CD4-positive, alpha-beta T cell treated with Interferon alpha-2 for 1 hour (primary cell): ENCODE data around the gene SLC31A1.

Source experiments
- DNase-seq, 2 donors: peaks; one replicate each; pipeline ENCODE4 v3.0.0-alpha.2; 2020 to 2022

Gene SLC31A1

DNA sequence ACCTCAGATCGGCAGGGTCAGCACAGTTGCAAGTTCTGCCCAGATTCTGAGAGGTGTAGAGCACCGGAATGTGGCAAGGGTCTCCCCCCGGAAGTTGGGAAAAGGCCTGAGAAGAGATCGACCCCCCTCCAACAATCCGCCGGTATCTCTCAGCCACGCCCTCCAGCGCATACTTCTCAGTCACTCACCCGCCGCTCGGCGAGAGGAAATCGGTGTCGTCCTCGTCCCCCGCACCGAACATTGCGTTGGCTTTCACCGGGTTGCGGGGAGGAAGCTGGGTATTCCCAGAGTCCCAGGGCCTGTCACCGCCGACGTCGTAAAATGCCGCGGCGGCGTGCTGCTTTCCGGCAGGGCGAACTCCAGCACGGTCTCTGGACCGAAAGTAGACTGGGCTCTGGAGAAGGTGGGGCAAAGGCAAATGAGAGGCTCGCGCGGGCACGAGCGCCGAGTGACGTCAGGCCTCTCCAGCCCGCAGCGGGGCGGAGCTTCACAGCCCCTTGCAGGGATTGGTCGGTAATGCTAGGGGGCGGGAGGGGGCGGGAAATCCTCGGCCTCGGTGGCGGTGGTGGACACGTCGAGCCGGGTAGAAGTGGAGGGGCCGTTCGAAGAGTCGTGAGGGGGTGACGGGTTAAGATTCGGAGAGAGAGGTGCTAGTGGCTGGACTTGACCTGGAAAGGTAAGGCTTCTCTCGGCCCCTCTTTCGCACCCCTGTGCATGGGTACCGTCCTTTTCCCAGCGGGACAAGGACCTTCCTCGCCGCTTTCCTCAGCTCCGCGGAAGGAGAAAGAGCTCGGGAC is at the start of gene SLC31A1, which contains the start of gene FKBP15:
TSS of gene SLC31A1 (plus strand) at position 542 of the 797 bp plus-strand sequence. CDS start 34,605 bp downstream, outside the sequence.
TSS of gene FKBP15 (minus strand) at position 275 of the 797 bp plus-strand sequence. CDS start at position 241, 34 bp downstream.
- peak; percentile 97 to 98 for DNase-seq

DNA sequence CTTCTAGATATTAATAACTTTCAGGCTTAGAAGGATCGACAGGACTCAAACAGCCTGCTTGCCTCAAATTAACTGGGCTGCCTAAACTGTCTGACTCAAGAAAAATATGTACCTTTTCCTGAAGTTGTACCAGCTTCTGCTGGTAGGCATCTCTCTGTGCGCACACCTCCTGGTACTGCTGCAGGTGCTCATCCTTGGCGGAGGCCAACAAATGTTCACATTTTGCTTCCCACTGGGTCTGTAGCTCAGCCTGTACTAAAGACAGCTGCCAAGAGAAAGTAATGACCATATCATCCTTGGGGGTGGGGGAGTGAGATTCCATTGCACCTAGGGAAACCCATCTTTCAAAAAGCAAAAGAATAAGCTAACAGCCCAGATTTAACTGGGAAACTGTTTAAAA is 48.0 kb upstream of the SLC31A1 start:
- no peak for DNase-seq

DNA sequence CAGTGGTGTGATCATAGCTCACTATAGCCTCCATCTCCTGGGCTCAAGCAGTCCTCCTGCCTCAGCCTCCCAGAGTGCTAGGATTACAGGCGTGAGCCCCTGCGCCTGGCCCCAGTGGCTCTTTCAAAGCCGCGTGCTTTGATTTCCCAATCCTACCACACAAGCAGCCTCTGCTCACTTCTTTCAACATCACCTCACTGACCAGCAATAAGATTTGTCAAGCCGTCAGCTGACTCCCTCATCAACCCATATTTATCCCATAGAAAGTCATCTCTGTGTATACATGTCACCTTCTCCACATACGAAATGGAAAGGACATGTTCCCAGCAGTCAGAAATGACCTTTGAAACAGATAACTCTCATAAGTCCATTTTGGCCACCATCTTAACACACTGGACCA is 44.5 kb upstream of the SLC31A1 start:
- no peak for DNase-seq

DNA sequence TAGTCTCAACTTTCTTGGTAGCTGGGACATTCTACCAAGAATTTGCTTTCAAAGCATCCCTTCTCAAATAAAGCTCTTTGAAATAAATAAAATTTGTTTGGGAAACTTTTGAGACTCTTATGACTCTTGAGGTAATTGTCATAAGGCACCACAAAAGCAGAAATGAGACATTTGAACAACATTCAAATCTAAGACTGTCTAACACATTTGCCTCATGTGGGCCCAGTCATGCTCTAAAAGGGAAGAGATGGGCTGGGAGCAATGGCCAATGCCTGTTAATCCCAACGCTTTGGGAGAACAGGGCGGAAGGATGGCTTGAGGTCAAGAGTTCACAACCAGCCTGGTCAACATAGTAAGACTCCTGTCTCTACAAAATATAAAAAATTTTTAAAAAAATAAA is 44.1 kb upstream of the SLC31A1 start:
- DNase-seq = no peak

DNA sequence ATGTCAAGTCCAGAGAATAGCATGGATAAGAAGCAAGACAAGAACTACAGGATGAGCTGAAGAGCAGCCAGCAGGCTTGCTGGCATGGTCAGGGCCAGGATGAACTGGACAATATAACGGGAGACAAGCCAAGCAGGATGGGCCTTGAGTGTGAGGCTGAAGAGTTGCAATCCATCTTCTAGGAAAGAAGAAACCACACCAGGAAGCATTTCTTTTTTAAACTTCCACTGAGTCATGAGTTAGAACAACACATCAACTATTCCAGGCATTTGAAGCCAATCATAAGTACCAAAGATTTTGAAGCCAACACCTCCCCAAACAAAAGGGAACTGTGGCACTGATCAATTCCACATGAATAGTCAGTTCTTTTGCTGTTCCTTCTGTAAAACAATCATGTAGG is 43.3 kb upstream of the SLC31A1 start:
- DNase-seq = no peak

DNA sequence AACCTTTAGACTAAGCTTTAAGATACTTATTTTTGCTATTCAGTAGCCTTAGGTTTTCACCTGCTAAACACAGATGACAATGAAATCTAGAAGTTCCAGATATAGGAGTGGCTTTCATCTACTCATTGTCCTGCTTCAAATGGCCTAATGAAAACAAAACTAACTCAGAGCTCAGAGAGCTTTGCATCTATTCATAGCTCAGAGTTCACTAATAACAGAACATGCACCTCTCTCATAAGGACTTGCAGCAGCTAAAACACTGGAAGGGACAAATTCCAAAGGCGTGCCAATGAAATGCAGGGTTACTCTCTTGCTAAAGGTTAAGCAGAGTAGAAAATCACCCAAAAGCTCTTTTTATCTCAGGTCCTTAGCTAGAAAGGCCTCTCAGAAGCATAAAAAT is 41.5 kb upstream of the SLC31A1 start:
- no peak for DNase-seq

DNA sequence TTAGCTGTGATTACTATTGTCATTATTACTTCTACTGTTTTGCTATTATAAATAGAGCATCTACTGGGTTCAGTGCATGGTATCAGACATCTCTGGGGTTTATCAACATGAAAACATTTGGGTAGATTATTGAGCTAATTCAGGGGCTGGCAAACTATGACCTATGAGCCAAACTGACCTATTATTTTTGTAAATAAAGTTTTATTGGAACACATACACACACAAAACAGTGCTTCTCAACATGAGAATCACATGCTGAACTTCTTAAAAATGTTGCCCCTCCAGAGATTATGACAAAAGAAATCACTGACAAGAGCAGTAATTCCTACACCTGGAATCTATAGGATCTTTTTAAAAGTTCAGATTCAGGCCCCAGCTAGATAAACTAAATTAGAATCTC is 40.2 kb upstream of the SLC31A1 start:
- DNase-seq = no peak

DNA sequence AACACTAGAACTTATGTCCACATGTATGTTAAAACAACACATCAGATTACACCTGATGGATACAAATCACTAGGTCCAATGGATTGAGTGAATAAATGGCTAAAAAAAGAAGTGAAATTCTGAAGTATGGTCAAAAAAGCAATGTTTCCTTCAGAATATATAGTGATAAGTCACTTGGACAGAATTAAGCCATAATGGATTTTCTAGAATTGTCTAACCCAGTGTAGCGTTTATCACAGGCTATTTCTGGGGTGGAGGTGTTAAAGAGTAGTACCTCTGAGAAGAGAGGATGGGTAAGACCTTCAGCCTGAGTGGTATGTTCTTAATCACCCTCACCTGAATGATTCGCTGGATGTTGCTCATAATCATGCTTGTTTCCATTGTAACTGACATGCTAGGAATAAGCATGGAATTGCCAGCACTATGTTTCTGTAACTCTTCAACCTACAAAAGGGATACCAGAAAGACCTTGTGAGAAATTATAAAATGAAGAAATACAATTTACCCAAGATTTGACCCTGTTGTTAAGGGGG is 37.3 kb upstream of the SLC31A1 start:
- DNase-seq = no peak

DNA sequence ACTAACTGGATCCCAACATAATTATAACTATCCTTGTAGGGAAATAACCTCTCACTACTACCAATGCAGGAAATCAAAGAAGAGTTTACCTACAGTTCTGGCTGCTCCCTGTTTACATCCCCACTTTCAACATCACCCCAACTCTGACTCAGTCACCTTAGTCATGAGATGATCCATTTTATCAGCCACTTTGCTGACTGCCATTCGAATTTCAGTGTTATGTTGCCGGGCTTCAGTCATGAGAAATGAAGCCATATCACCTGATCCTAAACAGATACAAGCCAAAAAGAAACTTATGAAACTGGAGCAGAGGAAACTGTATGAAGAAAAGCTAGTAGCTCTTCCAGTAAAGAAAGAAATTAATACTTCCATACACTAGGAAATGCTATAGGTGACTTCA is 36.8 kb upstream of the SLC31A1 start:
- no peak for DNase-seq

DNA sequence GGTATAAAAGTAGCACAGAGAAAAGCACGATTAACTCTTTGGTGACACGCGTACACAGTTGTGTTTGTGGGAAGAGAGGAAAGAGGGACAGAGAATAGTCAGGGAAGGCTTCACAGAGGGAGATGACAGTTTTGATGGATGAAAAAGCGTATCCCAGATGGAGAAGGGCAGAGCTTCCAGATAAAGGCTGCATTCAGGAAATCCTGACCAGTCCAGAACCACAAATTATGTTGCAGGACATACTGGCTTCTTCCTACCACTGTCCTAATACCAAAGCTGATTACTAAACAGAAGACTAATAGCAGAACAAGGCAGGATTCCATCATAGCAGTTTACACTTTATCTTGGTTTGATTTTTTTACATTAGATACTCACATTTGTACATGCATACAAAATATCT is 36.1 kb upstream of the SLC31A1 start:
- no peak for DNase-seq

DNA sequence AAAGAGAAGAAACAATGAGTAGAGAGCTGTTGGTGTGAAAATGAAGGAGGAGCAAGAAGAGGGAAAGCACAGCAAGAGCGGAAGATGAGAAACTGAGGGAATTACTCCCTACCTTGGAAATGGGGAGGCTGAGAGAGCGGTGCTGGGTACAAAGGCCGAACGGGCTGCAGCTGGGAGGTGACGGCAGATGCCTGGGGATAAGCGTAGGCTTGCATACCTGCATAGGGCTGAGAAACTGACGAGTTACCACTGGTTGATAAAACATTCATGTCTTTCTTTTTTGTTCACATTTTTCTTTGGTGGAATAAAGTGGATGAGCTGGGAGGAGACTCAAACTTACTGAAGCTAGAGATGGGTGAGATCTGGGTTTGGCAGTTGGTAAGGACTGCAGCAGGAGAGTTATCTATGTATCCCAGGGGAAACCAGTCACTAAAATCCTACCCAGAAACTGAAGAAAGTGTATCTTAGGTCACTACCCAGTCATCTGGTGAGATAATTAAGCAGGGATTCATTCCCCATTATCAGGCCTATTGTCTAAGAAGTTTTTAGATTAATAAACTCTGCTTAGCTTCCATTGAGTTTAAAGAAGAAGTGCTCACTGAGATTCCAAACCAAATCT is 35.1 kb upstream of the SLC31A1 start:
- DNase-seq = no peak

DNA sequence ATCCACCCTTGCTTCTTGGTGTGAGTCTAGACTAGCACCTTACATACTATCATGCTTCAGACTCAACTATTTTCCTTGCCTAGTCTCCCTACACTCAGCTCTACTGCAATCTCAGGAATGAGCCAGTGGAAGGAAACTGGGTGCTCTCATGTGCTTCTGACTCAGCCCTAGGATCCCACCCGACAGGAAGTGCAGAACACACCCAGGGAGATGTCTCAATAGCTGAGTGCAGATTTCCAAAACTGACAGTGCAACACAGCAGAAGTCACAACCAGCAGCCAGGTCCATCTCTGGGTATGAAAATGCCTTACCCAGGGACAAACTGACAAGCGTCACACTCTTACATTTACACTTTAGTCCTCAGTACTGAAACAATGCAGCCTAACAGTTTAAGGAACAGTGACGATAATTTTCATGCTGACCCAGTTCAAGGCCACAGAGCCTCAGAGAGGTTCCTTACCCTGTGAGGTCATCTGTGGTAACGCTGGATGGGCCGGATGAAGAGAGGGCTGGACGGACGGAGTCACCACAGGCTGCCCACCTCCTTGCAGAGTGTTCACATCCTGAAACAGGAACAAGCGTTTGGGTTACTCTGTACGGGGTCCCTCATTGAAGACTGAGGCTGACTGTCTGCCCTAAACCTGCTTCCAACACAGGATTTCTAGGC is 33.3 kb upstream of the SLC31A1 start:
- peak; percentile 6 to 60 for DNase-seq

DNA sequence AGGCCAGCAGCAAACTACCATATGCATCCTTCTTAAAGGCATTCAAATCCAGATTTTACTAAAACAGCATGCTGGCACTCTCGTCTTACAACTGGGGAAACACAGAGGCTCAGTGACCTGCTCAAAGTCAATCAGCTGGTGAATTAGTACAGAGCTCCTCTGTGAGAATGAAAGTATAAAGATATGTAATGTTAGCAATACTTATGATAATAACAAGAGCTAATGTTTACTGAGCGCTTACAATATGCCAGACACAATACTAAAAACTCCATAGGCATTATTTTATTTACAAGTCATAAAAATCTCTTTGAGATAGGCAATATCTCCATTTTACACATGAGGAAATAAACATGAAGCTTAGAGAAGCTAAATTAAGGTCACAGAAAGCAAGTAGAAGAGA is 28.9 kb upstream of the SLC31A1 start:
- no peak for DNase-seq

DNA sequence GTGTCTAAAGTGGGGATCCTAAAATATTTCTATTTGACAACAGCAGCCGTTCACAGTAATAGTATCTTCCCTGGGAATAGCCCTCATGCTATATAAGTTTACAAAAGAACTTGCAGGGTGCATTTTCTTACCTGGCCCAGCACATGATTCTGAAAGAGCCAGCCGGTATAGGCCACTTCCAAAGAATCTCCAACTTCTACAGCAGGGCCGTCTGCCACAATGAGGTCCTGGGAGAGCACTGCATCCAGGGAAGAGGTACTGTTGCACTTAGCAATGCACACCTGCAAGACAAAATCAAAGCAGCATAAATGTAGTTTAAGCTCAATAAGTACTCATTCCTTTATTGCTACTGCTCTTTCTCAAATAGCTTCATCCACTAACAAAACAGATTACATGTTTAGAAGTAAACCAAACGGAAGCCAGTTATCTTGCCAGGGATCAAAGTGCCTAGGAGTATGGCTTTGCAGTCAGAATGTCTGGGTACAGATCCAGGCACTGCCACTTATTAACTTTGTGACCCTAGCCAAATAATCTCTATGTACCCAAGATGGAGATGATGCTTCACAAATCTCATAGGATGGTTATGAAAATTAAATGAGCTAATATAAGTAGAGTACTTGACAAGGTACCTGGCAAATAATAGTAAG is 21.5 kb upstream of the SLC31A1 start:
- no peak for DNase-seq

DNA sequence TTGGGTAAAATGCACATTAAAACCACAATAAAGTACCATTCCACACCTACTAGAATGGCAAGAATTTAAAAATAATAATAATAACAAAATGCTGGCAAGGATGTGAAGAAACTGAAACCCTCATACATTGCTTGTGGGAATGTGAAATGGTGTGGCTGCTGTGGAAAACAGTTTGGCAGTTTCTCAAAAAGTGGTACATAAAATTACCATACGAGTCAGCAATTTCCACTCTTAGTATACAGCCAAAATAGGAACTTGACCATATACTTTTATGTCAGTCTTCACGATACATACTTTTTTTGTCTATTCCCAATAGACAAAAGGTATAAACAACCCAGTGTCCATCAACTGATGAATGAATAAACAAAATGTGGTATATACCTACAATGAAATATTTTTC is 15.9 kb upstream of the SLC31A1 start:
- no peak for DNase-seq

DNA sequence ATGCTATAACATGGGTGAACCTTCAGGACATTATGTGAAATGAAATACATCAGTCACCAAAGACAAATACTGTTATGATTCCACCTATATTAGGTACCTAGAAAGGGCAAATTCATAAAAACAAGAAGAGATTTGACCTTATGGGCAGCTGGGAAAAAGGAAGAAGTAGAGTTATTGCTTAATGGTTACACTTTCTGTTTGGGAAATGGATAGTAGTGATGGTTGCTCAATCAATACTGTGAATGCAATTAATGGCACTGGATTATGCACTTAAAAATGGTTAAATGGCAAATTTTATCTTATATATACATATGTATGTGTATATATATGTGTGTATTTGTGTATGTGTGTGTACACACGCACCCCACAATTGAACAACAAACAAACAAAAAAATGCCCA is 15.5 kb upstream of the SLC31A1 start:
- DNase-seq = no peak

DNA sequence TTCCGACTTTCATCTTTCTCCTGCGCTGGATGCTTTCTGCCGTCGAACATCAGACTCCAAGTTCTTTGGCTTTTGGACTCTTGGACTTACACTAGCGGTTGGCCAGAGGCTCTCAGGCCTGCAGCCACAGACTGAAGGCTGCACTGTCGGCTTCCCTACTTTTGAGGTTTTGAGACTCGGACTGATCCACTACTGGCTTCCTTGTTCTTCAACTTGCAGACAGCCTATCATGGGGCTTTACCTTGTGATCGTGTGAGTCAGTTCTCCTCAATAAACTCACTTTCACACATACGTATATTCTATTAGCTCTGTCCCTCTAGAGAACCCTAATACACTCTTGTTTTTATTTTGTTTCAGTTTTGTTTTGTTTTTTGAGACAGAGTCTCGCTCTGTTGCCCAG is 10.5 kb upstream of the SLC31A1 start:
- DNase-seq = no peak

DNA sequence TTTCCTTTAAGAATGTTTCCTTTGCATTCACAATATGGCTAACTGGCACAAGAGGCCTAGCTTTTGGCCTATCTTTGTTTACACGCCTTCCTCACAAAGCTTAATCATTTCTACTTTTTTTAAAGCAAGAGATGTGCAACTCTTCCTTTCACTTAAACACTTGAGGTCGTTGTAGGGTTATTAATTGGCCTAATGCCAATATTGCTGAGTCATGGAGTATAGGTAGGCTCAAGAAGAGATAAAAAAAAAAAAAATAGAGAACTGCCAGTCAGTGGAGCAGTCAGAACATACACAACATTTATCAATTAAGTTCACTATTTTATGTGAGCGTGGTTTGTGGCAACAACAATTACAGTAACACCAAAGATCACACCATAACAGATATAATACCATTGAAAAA is 6.2 kb upstream of the SLC31A1 start:
- peak in 1 of 2 donors; percentile 46 for DNase-seq

DNA sequence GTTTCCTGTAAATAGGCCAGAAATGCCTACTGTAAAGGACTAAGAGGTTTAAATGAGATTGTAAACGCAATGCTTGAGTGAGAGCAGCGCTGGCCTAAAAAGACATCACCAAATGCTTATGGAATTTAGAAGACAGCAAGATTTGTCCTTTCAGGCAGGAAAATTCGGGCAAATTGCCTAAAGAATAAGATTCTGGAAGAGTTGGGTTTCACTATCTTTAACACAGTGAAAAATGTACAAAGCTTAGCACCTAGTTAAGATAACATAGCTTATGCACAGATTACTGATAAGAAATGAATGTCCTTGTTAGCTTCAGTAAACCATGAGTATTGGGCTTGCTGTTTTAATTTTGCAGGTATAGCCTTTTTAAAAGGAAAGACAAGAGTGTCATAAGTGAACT is 4.9 kb upstream of the SLC31A1 start:
- no peak for DNase-seq

DNA sequence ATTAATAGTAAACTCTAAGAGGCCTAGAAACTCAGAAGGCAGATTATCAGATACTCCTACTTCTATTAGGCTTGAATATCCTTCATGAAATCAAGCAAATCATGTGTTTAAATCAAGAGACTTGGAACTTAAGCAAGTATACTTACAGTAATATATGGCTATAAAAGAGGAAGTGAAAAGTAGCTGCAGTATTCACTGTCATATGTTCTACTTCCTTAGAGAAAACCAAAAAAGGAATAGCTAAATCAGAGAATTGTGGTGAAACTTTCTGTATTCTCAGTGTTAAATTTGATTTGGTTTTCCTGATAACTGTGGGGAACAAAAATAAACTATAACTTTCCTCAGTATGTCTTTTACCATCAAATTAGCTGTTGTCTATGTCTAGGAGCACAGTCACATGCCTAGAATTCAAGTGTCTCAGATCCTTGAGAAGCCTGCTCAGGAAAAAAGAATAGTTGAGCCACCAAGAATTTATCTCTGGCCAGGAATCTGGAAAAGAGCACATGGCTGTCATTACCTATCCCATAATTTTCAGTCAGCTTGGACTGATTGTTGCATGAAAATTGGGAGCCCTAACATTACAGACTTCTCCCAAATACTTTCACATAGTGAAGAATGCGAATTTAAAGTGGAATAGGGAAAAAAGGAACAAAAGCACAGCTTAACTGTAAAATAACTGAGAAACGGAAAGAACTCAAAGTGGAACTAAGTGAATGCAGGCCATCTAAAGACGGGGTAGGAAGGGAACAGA is 2.0 kb upstream of the SLC31A1 start:
- no peak for DNase-seq

DNA sequence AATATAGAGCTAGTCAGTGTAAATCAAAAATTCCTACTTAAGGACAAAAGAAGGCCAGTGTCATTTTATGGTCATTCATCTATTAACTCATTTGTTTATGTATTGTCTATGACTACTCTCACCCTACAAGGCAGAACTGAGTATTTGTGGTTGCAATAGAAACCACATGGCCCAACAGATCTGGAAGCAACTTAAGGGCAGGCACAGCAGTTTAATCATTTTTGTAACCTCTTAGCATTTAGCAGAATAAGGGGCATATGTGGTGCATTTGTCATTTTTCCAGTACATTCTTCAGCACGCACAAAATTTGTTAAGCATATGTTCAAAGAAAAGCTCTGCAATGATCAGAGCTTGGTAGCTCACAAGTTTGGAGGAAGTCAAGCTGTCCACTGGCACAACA is 1.4 kb upstream of the SLC31A1 start:
- DNase-seq = peak; percentile 18 to 46

DNA sequence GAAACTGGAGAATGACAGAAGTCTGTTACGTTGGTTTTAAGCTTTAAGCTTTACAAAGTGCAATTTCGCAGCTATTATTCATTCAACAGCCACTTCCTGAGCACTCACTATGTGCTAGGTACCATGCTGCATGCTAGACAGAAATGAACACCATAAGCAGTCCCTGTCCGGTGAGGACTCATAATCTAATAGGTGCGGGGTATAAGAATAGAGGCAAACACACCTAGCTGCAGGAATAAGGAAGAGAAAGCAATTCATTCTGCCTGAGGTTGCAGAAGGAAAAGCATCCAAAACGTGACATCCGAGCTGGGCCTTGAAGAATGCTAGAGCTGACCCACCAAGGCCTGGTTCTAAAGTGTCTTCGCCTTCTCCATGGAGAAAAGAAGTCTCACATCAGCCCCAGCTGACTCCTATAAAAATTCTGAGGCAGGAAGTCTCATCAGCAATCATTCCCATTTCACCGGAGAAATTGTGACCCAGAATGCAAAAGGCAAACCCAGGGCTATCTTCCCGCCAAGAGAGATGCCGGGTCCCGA is 809 bp upstream of the SLC31A1 start:
- DNase-seq = peak in 1 of 2 donors; percentile 23
